ENCODE data around the gene CTNNA3. TPM values are rescaled to one million over a fixed set of nuclear protein-coding genes. Genes with fewer than 3 reads are reported as not detected.

The CTNNA3 gene
- total RNA-seq, 4 donors from 2014 or later, result under 0.01 to 0.38 (median 0.27) TPM

- no peak for TF ChIP-seq CTCF (IDR thresholded peaks at IDR 0.05; ENCODE audit: low read depth)
These were observed 1792.4 kb downstream of the CTNNA3 start for GRCh38 chr10:65903620-65904019.

- TF ChIP-seq CTCF (IDR thresholded peaks at IDR 0.05; ENCODE audit: low read depth), result no peak
These were observed 1795.7 kb downstream of the CTNNA3 start for GRCh38 chr10:65900271-65900670.

DNA sequence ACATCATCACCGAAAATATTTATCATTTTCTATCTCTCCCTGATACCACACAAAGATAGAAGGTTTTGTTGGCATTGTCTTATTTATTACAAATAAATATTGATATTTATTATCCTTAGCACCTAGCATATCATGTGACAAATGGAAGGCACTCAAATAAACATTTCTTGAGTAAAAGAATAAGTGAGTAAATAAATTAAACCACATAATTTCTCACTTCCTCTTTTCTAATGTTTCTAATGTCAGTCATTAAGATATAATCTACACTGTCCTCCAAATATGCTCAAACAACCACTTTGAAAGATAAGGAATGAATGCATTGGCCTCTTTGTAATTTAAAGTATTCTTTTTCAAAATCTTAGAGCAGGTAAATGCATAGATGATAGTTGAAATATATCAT, 1797.9 kb downstream of the CTNNA3 start:
- no peak for TF ChIP-seq CTCF (IDR thresholded peaks at IDR 0.05; ENCODE audit: low read depth)

DNA sequence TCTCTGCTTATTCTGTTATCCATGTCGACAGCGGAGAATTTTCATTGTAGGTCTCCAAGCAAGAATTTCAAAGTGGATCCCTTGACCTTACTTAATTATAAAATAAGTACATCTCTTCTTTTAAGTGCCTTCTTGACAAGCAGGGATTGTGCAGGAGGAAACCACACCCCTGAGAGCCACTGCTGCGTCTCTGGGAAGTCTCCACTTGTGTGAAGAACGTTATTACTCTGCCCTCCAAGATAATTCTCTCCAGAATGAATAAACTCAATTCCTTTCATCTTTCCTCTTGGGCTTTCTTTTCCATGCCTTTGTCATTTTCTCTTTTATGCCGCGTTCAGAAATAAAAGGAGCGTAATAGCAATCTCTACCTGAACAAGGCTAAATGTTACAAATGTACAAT, 1801.0 kb downstream of the CTNNA3 start:
- no peak for TF ChIP-seq CTCF (IDR thresholded peaks at IDR 0.05; ENCODE audit: low read depth)

GRCh38 chr10:65894379-65894778, 1801.6 kb downstream of the CTNNA3 start:
- no peak for TF ChIP-seq CTCF (IDR thresholded peaks at IDR 0.05; ENCODE audit: low read depth)

- no peak for TF ChIP-seq CTCF (IDR thresholded peaks at IDR 0.05; ENCODE audit: low read depth)
These were observed 1802.3 kb downstream of the CTNNA3 start for GRCh38 chr10:65893676-65894075.

DNA sequence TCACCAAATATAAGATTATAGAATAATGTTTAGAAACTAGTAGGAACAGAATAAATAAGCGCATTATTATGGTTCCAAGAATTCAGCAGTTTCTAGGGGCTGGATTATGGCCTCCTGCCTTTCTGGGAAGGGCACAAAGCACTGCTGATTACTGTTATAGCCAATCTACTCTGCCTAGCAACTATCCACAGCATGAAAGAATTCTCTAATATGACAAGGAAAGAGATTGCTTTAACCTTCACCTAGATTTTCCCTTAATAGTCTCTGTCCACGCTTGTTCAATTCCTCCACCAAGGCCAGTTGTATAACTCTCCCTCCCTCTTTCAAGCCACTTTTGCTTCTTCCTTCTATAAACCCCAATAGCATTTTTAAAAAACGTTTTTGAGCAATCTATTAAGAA, 1803.7 kb downstream of the CTNNA3 start:
- TF ChIP-seq CTCF (IDR thresholded peaks at IDR 0.05; ENCODE audit: low read depth), result no peak

Data from subcutaneous adipose tissue (tissue), 4 donors.